ENCODE data around the gene MEGF11. TPM values are rescaled to one million over a fixed set of nuclear protein-coding genes. Genes with fewer than 3 reads are reported as not detected.

The MEGF11 gene
- total and polyA plus RNA-seq, 10 donors = 0.02 to 0.61 (median 0.23) TPM; not detected in 4

DNA sequence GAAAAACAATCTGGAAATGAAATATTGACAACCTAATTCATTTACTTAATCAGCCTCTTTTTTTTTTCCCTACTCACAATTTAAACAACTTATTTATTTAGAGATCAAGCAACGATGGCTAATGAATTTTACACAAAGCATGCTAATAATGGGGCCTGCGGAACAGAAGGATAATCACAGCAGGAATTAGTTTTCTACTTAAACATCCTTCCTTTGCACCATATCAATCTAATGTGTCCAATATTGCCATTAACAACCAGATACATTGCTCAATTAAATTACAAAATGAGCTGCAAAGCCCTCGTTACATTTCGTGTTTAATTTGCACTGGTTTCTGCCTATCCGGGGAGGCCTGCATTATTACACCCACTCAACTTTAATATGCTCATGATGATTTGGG lies 285.0 kb downstream of the MEGF11 start:
- TF ChIP-seq, protein P1, sequence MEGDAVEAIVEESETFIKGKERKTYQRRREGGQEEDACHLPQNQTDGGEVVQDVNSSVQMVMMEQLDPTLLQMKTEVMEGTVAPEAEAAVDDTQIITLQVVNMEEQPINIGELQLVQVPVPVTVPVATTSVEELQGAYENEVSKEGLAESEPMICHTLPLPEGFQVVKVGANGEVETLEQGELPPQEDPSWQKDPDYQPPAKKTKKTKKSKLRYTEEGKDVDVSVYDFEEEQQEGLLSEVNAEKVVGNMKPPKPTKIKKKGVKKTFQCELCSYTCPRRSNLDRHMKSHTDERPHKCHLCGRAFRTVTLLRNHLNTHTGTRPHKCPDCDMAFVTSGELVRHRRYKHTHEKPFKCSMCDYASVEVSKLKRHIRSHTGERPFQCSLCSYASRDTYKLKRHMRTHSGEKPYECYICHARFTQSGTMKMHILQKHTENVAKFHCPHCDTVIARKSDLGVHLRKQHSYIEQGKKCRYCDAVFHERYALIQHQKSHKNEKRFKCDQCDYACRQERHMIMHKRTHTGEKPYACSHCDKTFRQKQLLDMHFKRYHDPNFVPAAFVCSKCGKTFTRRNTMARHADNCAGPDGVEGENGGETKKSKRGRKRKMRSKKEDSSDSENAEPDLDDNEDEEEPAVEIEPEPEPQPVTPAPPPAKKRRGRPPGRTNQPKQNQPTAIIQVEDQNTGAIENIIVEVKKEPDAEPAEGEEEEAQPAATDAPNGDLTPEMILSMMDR (IDR thresholded peaks at IDR 0.05 in 8 of 11, conservative IDR thresholded peaks at IDR 0.05 in 3 of 11) = no peak
- TF ChIP-seq POLR2AphosphoS5 (IDR thresholded peaks at IDR 0.05) = no peak
- TF ChIP-seq POLR2A (IDR thresholded peaks at IDR 0.05) = no peak
- 85 to 93% (median 90%) methylated on average over 5 of the region's 5 CpGs for WGBS, 5 donors
- intact Hi-C loops (cut with DNase I; ENCODE audit: low total_unique reads) = no loop called here
- no peak overlapping the region for H3K27ac ChIP-seq
- peaks cover 0 to 87% (median 5%) of the 10 kb centered on the region in 7 donors for H3K27me3 ChIP-seq (replicated peaks in 1 of 7)
- no peak for DNase-seq
- H3K4me3 ChIP-seq = no peak overlapping the region
- no peaks in the 10 kb centered on the region for H3K4me1 ChIP-seq
- no peaks in the 10 kb centered on the region for H3K36me3 ChIP-seq
- no peaks in the 10 kb centered on the region for H3K9me3 ChIP-seq

DNA sequence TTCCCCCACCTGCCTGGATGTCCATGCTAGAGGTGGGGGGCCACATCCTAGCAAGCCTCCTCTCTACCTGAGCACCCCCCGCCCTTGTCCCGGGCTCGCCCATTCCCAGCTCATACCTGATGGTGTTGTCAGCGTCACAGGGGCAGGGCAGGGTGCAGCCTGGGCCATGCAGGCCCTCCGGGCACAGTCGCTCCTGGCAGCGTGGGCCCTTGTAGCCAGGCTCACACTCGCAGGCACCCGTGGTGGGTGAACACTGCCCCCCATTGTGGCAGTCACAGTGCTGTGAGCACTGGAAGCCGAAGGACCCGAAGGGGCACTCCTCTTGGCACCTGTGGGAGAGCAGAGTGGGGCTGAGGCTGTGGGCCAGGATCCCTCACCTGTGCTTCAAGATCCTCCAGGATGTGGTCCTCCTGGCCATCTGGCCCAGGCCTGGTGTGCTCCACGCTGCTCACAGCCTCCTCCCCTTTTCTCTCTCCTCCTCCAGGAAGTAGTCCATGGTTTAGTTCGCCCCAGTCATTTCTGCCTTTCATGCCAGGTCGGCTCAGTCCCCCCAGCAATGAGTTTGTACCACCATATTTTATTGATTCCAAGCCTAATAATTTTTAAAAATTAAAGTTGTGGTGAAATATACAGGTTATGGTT lies 288.6 kb downstream of the MEGF11 start:
- Histone ChIP-seq H3K9me3 (no peaks in the 10 kb centered on the region), H3K36me3 (no peaks in the 10 kb centered on the region), H3K27me3 (replicated peaks in 1 of 7) (peaks cover 0 to 78% (median under 1%) of the 10 kb centered on the region in 7 donors), H3K27ac (no peak overlapping the region), H3K4me3 (no peak overlapping the region), H3K4me1 (no peaks in the 10 kb centered on the region)
- intact Hi-C loops (cut with DNase I; ENCODE audit: low total_unique reads) = no loop called here
- TF ChIP-seq, protein P1 (IDR thresholded peaks at IDR 0.05 in 8 of 11, conservative IDR thresholded peaks at IDR 0.05 in 3 of 11) = no peak
- TF ChIP-seq POLR2A (IDR thresholded peaks at IDR 0.05) (no peak), POLR2AphosphoS5 (IDR thresholded peaks at IDR 0.05) (no peak)
- DNase-seq = no peak
- WGBS, 5 donors = 81 to 94% (median 89%) methylated on average over 9 to 14 of the region's 14 CpGs

DNA sequence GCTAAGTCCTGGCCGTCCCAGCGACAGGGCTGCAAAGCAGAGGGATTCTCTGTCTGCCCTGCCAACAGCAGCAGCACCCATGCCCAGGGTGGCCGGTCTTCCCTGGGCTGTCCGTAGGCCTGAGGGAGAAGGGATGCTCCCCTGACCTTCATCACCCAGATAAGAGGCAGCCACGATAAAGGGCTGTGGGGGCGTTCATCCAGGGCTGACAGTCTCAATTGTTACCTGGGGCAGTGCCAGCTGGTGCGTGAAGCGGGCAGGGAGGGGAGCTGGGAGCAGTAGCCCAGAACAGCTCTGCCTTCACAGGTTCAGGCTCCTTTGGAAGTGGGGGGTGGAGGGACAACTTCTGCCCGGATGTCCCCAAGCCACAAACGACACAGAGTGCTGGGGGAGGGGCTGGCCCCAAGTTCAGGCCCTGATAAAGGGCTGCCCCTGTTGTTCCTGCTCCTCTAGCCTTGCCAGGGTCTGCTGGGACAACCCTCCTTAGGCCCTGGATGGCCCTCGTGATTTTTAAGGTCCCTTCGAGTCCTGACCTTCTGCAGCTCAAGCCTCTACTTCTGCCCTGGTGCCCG lies 289.6 kb downstream of the MEGF11 start:
- TF ChIP-seq POLR2AphosphoS5 (IDR thresholded peaks at IDR 0.05) (no peak), POLR2A (IDR thresholded peaks at IDR 0.05) (no peak)
- TF ChIP-seq, protein P1 (IDR thresholded peaks at IDR 0.05 in 8 of 11, conservative IDR thresholded peaks at IDR 0.05 in 3 of 11) = no peak
- H3K27me3 ChIP-seq (replicated peaks in 1 of 7) = peaks cover 0 to 68% (median 0%) of the 10 kb centered on the region in 7 donors
- H3K9me3 ChIP-seq = no peaks in the 10 kb centered on the region
- no peak overlapping the region for H3K4me3 ChIP-seq
- intact Hi-C loops (cut with DNase I; ENCODE audit: low total_unique reads) = no loop called here
- WGBS, 5 donors = 52 to 57% (median 55%) methylated on average over 11 to 13 of the region's 13 CpGs
- DNase-seq = peak; percentile 21
- H3K36me3 ChIP-seq = no peaks in the 10 kb centered on the region
- H3K27ac ChIP-seq = no peak overlapping the region
- no peaks in the 10 kb centered on the region for H3K4me1 ChIP-seq

DNA sequence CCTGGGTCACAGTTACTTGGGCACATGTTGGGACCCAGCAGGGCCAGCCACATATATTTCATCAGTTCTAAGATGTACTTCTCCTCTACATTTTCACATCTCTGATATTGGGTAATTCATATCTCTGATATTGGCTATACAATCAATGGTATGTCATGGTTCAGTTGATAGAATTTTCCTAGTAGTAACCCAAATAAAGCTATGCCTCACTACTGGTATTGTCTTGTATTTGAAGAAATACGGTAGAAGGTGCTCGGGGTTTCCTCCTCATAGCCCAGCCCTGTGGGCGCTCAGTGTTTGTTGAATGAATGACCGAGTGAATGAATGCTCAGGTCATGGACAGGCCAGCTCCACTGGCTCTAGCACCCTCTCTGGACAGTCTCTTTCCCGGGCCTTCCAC lies 290.2 kb downstream of the MEGF11 start:
- intact Hi-C loops (cut with DNase I; ENCODE audit: low total_unique reads) = no loop called here
- H3K27me3 ChIP-seq (replicated peaks in 1 of 7) = peaks cover 0 to 62% (median 0%) of the 10 kb centered on the region in 7 donors
- 54 to 69% (median 63%) methylated on average over 5 of the region's 5 CpGs for WGBS, 5 donors
- H3K9me3 ChIP-seq = no peaks in the 10 kb centered on the region
- H3K4me1 ChIP-seq = no peaks in the 10 kb centered on the region
- TF ChIP-seq, protein P1 (IDR thresholded peaks at IDR 0.05 in 8 of 11, conservative IDR thresholded peaks at IDR 0.05 in 3 of 11) = no peak
- no peak for TF ChIP-seq POLR2AphosphoS5 (IDR thresholded peaks at IDR 0.05)
- TF ChIP-seq POLR2A (IDR thresholded peaks at IDR 0.05) = no peak
- no peak overlapping the region for H3K27ac ChIP-seq
- no peaks in the 10 kb centered on the region for H3K36me3 ChIP-seq
- no peak overlapping the region for H3K4me3 ChIP-seq
- DNase-seq = no peak
